HepG2 (cell line): ENCODE measurements around the gene IRF5.

ENCODE experiments used
- CTCF ChIP-seq: sonication (generic); formaldehyde crosslinking; IDR thresholded peaks from 2 replicates; pipeline ENCODE4 v1.5.0; 2020; ENCODE audit warnings: mild to moderate bottlenecking, missing genetic modification reagents, moderate library complexity
- E2F5 ChIP-seq: sonication (generic); formaldehyde crosslinking; conservative IDR thresholded peaks from 2 replicates; pipeline ENCODE4 v1.4.0; 2020; ENCODE audit warnings: missing genetic modification reagents
- ELF3 ChIP-seq: IDR thresholded peaks from 2 replicates; pipeline ENCODE4 v1.6.1; 2016; ENCODE audit warnings: missing genetic modification reagents, missing compliant biosample characterization
- EP300 ChIP-seq, 3 experiments: sonication (generic) in 1 of 3; formaldehyde crosslinking in 1 of 3; IDR thresholded peaks; 2 replicates each; pipeline versions ENCODE4 v1.5.1 to v1.6.1; 2011 to 2020; ENCODE audit warnings: low read depth in 2 of 3, low read length in 2 of 3, borderline replicate concordance in 1 of 3, improper control_type of control experiment in 1 of 3, mild to moderate bottlenecking in 1 of 3, missing genetic modification reagents in 1 of 3, moderate library complexity in 1 of 3
- GTF3A ChIP-seq: sonication (generic); formaldehyde crosslinking; conservative IDR thresholded peaks from 2 replicates; pipeline ENCODE4 v1.4.0; 2020; ENCODE audit warnings: mild to moderate bottlenecking, missing genetic modification reagents
- MAX ChIP-seq: IDR thresholded peaks from 2 replicates; pipeline ENCODE4 v1.6.1; 2012; ENCODE audit warnings: inconsistent platforms
- RBAK ChIP-seq: sonication (generic); formaldehyde crosslinking; IDR thresholded peaks from 2 replicates; pipeline ENCODE4 v1.5.1; 2020; ENCODE audit warnings: mild to moderate bottlenecking, missing genetic modification reagents
- TRIM24 ChIP-seq: sonication (generic); formaldehyde crosslinking; IDR thresholded peaks from 2 replicates; pipeline ENCODE4 v1.8.0; 2022; ENCODE audit warnings: mild to moderate bottlenecking, missing genetic modification reagents
- YY1 ChIP-seq: IDR thresholded peaks from 2 replicates; pipeline ENCODE4 v1.6.1; 2011; ENCODE audit warnings: low read length, low read depth, moderate library complexity, mild to moderate bottlenecking; ENCODE audit not compliant: insufficient read depth, insufficient replicate concordance
- ZBTB43 ChIP-seq: sonication (generic); formaldehyde crosslinking; conservative IDR thresholded peaks from 2 replicates; pipeline ENCODE4 v1.4.0; 2020; ENCODE audit warnings: missing genetic modification reagents
- ZEB1 ChIP-seq: IDR thresholded peaks from 2 replicates; pipeline ENCODE4 v1.6.1; 2012; ENCODE audit warnings: mild to moderate bottlenecking, low read depth, inconsistent platforms; ENCODE audit not compliant: insufficient replicate concordance
- ZFY ChIP-seq: sonication (generic); formaldehyde crosslinking; IDR thresholded peaks from 2 replicates; pipeline ENCODE4 v1.4.0; 2020; ENCODE audit warnings: missing genetic modification reagents
- TF ChIP-seq, protein P1 (sequence below): sonication (generic); formaldehyde crosslinking; IDR thresholded peaks from 2 replicates; pipeline ENCODE4 v1.4.0; 2020; ENCODE audit warnings: missing genetic modification reagents
- TF ChIP-seq, protein P2 (sequence below): IDR thresholded peaks from 2 replicates; pipeline ENCODE4 v1.6.1; 2016; ENCODE audit warnings: low read depth

- no peak for TF ChIP-seq CTCF
- TF ChIP-seq RBAK (CRISPR knock-in tag), result no peak
- TF ChIP-seq, protein P1, sequence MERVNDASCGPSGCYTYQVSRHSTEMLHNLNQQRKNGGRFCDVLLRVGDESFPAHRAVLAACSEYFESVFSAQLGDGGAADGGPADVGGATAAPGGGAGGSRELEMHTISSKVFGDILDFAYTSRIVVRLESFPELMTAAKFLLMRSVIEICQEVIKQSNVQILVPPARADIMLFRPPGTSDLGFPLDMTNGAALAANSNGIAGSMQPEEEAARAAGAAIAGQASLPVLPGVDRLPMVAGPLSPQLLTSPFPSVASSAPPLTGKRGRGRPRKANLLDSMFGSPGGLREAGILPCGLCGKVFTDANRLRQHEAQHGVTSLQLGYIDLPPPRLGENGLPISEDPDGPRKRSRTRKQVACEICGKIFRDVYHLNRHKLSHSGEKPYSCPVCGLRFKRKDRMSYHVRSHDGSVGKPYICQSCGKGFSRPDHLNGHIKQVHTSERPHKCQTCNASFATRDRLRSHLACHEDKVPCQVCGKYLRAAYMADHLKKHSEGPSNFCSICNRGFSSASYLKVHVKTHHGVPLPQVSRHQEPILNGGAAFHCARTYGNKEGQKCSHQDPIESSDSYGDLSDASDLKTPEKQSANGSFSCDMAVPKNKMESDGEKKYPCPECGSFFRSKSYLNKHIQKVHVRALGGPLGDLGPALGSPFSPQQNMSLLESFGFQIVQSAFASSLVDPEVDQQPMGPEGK (CRISPR knock-in tag), result no peak
- no peak for TF ChIP-seq ZBTB43 (CRISPR knock-in tag)
- TF ChIP-seq TRIM24, result no peak
- no peak for TF ChIP-seq GTF3A (CRISPR knock-in tag)
- no peak for TF ChIP-seq ELF3 (CRISPR knock-in tag)
- TF ChIP-seq YY1, result no peak
- TF ChIP-seq EP300 (IDR thresholded peaks at IDR 0.05; ENCODE audit: low read depth in 2 of 2, low read length in 2 of 2), result no peak
- TF ChIP-seq EP300 (CRISPR knock-in tag; IDR thresholded peaks at IDR 0.05; ENCODE audit: borderline replicate concordance), result no peak
- TF ChIP-seq ZFY, result no peak
- no peak for TF ChIP-seq E2F5
- no peak for TF ChIP-seq ZEB1
- TF ChIP-seq, protein P2, sequence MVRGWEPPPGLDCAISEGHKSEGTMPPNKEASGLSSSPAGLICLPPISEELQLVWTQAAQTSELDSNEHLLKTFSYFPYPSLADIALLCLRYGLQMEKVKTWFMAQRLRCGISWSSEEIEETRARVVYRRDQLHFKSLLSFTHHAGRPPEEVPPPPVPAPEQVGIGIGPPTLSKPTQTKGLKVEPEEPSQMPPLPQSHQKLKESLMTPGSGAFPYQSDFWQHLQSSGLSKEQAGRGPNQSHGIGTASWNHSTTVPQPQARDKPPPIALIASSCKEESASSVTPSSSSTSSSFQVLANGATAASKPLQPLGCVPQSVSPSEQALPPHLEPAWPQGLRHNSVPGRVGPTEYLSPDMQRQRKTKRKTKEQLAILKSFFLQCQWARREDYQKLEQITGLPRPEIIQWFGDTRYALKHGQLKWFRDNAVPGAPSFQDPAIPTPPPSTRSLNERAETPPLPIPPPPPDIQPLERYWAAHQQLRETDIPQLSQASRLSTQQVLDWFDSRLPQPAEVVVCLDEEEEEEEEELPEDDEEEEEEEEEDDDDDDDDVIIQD (CRISPR knock-in tag), result no peak
- TF ChIP-seq MAX, result no peak
Observed at GRCh38 chr7:128948976-128949760, 11.4 kb downstream of the IRF5 start.
